WTC11 (cell line): ENCODE results near the gene GLYR1. TPM values are rescaled to one million over a fixed set of nuclear protein-coding genes. Genes with fewer than 3 reads are reported as not detected.

Source experiments
- ATAC-seq: fragments of 200-7000 bp; cut with Tn5 transposase; 2 replicates; pipeline ENCODE4 v1.10.0; 2021; ENCODE audit warnings: mild to moderate bottlenecking, moderate library complexity
- CTCF ChIA-PET: fragments of 300-600 bp; sonication (Branson Sonifier 250); formaldehyde crosslinking; loops from one replicate; lab custom pipeline; 2021; ENCODE audit warnings: antibody characterized with exemption; lab: Charles Lee
- POLR2A ChIA-PET: fragments of 350-600 bp; sonication (Branson Sonifier 250); formaldehyde crosslinking; loops from one replicate; lab custom pipeline; 2021; ENCODE audit warnings: antibody characterized with exemption; lab: Charles Lee
- DNase-seq: peaks from one replicate; pipeline ENCODE4 v3.0.0; 2021; ENCODE audit warnings: low spot score
- H3K27ac Mint-ChIP-seq: 2 replicates; pipeline ENCODE4 v1.8.0; 2021; ENCODE audit warnings: mixed read lengths
- H3K27me3 Mint-ChIP-seq: 2 replicates; pipeline ENCODE4 v1.8.0; 2021; ENCODE audit warnings: low read depth, mild to moderate bottlenecking, moderate library complexity, mixed read lengths
- H3K36me3 Mint-ChIP-seq: 2 replicates; pipeline ENCODE4 v1.8.0; 2021; ENCODE audit warnings: mixed read lengths
- H3K4me1 Mint-ChIP-seq: 2 replicates; pipeline ENCODE4 v1.8.0; 2022; ENCODE audit warnings: mixed read lengths
- H3K4me3 Mint-ChIP-seq: 2 replicates; pipeline ENCODE4 v1.8.0; 2021; ENCODE audit warnings: mild to moderate bottlenecking, moderate library complexity, mixed read lengths
- H3K9me3 Mint-ChIP-seq: 2 replicates; pipeline ENCODE4 v1.8.0; 2021; ENCODE audit warnings: mixed read lengths
- AR ChIP-seq: fragments of 250-450 bp; sonication (Bioruptor Pico); IDR thresholded peaks from 2 replicates; pipeline ENCODE4 v1.9.0; 2021; ENCODE audit warnings: mild to moderate bottlenecking
- E2F1 ChIP-seq: sonication (generic); formaldehyde crosslinking; IDR thresholded peaks from 2 replicates; pipeline ENCODE4 v1.8.0; 2022; ENCODE audit warnings: mild to moderate bottlenecking, missing genetic modification reagents
- E2F4 ChIP-seq: sonication (generic); formaldehyde crosslinking; IDR thresholded peaks from 2 replicates; pipeline ENCODE4 v1.8.1; 2022; ENCODE audit warnings: low read depth, mild to moderate bottlenecking, moderate library complexity, missing genetic modification reagents, borderline replicate concordance
- E2F5 ChIP-seq: sonication (generic); formaldehyde crosslinking; IDR thresholded peaks from 2 replicates; pipeline ENCODE4 v1.8.1; 2022; ENCODE audit warnings: mild to moderate bottlenecking, moderate library complexity, missing genetic modification reagents
- EMX1 ChIP-seq: fragments of 250-450 bp; sonication (Bioruptor Pico); IDR thresholded peaks from 2 replicates; pipeline ENCODE4 v1.8.0; 2021; ENCODE audit warnings: mild to moderate bottlenecking
- FOXJ3 ChIP-seq: sonication (generic); formaldehyde crosslinking; IDR thresholded peaks from 2 replicates; pipeline ENCODE4 v1.9.0; 2021; ENCODE audit warnings: missing genetic modification reagents, mild to moderate bottlenecking, borderline replicate concordance
- FOXP1 ChIP-seq: sonication (generic); formaldehyde crosslinking; IDR thresholded peaks from 2 replicates; pipeline ENCODE4 v1.8.0; 2022; ENCODE audit warnings: missing genetic modification reagents, mild to moderate bottlenecking, moderate library complexity, borderline replicate concordance
- GRHL2 ChIP-seq: fragments of 250-450 bp; sonication (Bioruptor Pico); IDR thresholded peaks from 2 replicates; pipeline ENCODE4 v1.8.0; 2022; ENCODE audit warnings: mild to moderate bottlenecking, moderate library complexity; ENCODE audit not compliant: insufficient replicate concordance, severe bottlenecking
- IRF2 ChIP-seq: sonication (generic); formaldehyde crosslinking; IDR thresholded peaks from 2 replicates; pipeline ENCODE4 v1.8.0; 2022; ENCODE audit warnings: low read depth, missing genetic modification reagents, borderline replicate concordance
- JUN ChIP-seq: sonication (generic); formaldehyde crosslinking; IDR thresholded peaks from 2 replicates; pipeline ENCODE4 v1.8.0; 2023; ENCODE audit warnings: mild to moderate bottlenecking, missing genetic modification reagents
- KAT7 ChIP-seq: sonication (generic); formaldehyde crosslinking; IDR thresholded peaks from 2 replicates; pipeline ENCODE4 v1.8.1; 2023; ENCODE audit warnings: missing genetic modification reagents, mild to moderate bottlenecking, borderline replicate concordance
- PRDM15 ChIP-seq: sonication (generic); formaldehyde crosslinking; IDR thresholded peaks from 2 replicates; pipeline ENCODE4 v1.8.0; 2022; ENCODE audit warnings: missing genetic modification reagents
- RELA ChIP-seq: sonication (generic); formaldehyde crosslinking; IDR thresholded peaks from 2 replicates; pipeline ENCODE4 v1.8.1; 2022; ENCODE audit warnings: missing genetic modification reagents, mild to moderate bottlenecking, borderline replicate concordance
- SMAD4 ChIP-seq: sonication (generic); formaldehyde crosslinking; IDR thresholded peaks from 2 replicates; pipeline ENCODE4 v1.8.0; 2022; ENCODE audit warnings: mild to moderate bottlenecking, missing genetic modification reagents
- SP1 ChIP-seq: sonication (generic); formaldehyde crosslinking; conservative IDR thresholded peaks from 2 replicates; pipeline ENCODE4 v1.8.1; 2022; ENCODE audit warnings: missing genetic modification reagents
- STAT6 ChIP-seq: sonication (generic); formaldehyde crosslinking; conservative IDR thresholded peaks from 2 replicates; pipeline ENCODE4 v1.8.1; 2023; ENCODE audit warnings: mild to moderate bottlenecking, low read depth, missing genetic modification reagents, moderate library complexity
- ZBTB21 ChIP-seq: sonication (generic); formaldehyde crosslinking; IDR thresholded peaks from 2 replicates; pipeline ENCODE4 v1.8.1; 2023; ENCODE audit warnings: mild to moderate bottlenecking, missing genetic modification reagents, borderline replicate concordance
- ZBTB43 ChIP-seq: sonication (generic); formaldehyde crosslinking; IDR thresholded peaks from 2 replicates; pipeline ENCODE4 v1.8.1; 2023; ENCODE audit warnings: mild to moderate bottlenecking, missing genetic modification reagents
- ZNF416 ChIP-seq: fragments of 250-450 bp; sonication (Bioruptor Pico); IDR thresholded peaks from 2 replicates; pipeline ENCODE4 v1.9.0; 2021; ENCODE audit warnings: mild to moderate bottlenecking, inconsistent platforms
- ZSCAN18 ChIP-seq: fragments of 250-450 bp; sonication (Bioruptor Pico); IDR thresholded peaks from 2 replicates; pipeline ENCODE4 v2.1.2; 2022; ENCODE audit warnings: mild to moderate bottlenecking, moderate library complexity
- total RNA-seq: library from RNA; stranded (reverse); gene quantifications from 3 replicates; pipeline ENCODE4 v1.2.3, GENCODE V29; 2021

GLYR1 gene
- total RNA-seq, 1 experiment from 2014 or later, result 103 TPM

- TF ChIP-seq FOXJ3 (CRISPR knock-in tag) (no peak), KAT7 (CRISPR knock-in tag) (no peak), E2F5 (CRISPR knock-in tag) (no peak), E2F1 (no peak), ZBTB21 (CRISPR knock-in tag) (no peak), EMX1 (CRISPR knock-in tag) (no peak), SMAD4 (no peak), GRHL2 (CRISPR knock-in tag) (no peak), AR (CRISPR knock-in tag) (no peak), IRF2 (no peak), JUN (CRISPR knock-in tag) (no peak)
These were observed 42.9 kb upstream of the GLYR1 start (continued) for GRCh38 chr16:4890026-4890425.

GRCh38 chr16:4888428-4889135 is 41.5 kb upstream of the GLYR1 start:
- POLR2A ChIA-PET, result interaction anchor here (0.7 kb wide), 1 partner anchor 244 kb away, joined by 3 read pairs; no protein-coding TSS in a partner anchor
- no peak overlapping the region for H3K4me3 Mint-ChIP-seq
- no peaks in the 10 kb centered on the region for H3K9me3 Mint-ChIP-seq
- no peaks in the 10 kb centered on the region for H3K4me1 Mint-ChIP-seq
- no peak for DNase-seq
- ATAC-seq, result no peak
- no peaks in the 10 kb centered on the region for H3K27me3 Mint-ChIP-seq
- CTCF ChIA-PET, result interaction anchor here (0.8 kb wide), 1 partner anchor 383 kb away, joined by 3 read pairs; no protein-coding TSS in a partner anchor
- H3K36me3 Mint-ChIP-seq, result peaks cover 49% of the 10 kb centered on the region
- H3K27ac Mint-ChIP-seq, result 0 out of 2 replicates have a peak overlapping the region, but pooled peaks have one; percentile 27
- TF ChIP-seq PRDM15 (CRISPR knock-in tag), result no peak
- TF ChIP-seq RELA, result no peak
- no peak for TF ChIP-seq STAT6
- no peak for TF ChIP-seq SP1 (CRISPR knock-in tag)
- TF ChIP-seq ZBTB43 (CRISPR knock-in tag), result no peak
- TF ChIP-seq ZNF416 (CRISPR knock-in tag), result no peak
- TF ChIP-seq E2F4 (CRISPR knock-in tag), result no peak
- no peak for TF ChIP-seq EMX1 (CRISPR knock-in tag)
- no peak for TF ChIP-seq FOXP1 (CRISPR knock-in tag)
- no peak for TF ChIP-seq ZSCAN18 (CRISPR knock-in tag)
